Activated T-helper 17 cell treated with anti-CD3 and anti-CD28 coated beads, Interleukin-2, amount 50 U/mL, for 72 hours (primary cell): ENCODE measurements around the gene BSDC1. TPM values are rescaled to one million over a fixed set of nuclear protein-coding genes. Genes with fewer than 3 reads are reported as not detected.

Source experiments
- ATAC-seq: fragments of 150-1000 bp; cut with Tn5 transposase; replicated peaks from 2 replicates; pipeline ENCODE4 v1.10.0; 2021; ENCODE audit warnings: mild to moderate bottlenecking, moderate library complexity
- H3K27ac Mint-ChIP-seq: one replicate; pipeline ENCODE4 v1.8.0; 2022; ENCODE audit warnings: mixed read lengths
- H3K27me3 Mint-ChIP-seq: one replicate; pipeline ENCODE4 v1.8.0; 2022; ENCODE audit warnings: mixed read lengths
- H3K36me3 Mint-ChIP-seq: one replicate; pipeline ENCODE4 v1.8.0; 2022; ENCODE audit warnings: low read depth, mild to moderate bottlenecking, mixed read lengths
- H3K4me1 Mint-ChIP-seq: one replicate; pipeline ENCODE4 v1.8.0; 2022; ENCODE audit warnings: mixed read lengths
- H3K4me3 Mint-ChIP-seq: one replicate; pipeline ENCODE4 v1.8.0; 2022; ENCODE audit warnings: mild to moderate bottlenecking, mixed read lengths
- H3K9me3 Mint-ChIP-seq: one replicate; pipeline ENCODE4 v1.8.0; 2022; ENCODE audit warnings: mixed read lengths
- total RNA-seq, 2 donors: library from RNA; stranded (reverse); gene quantifications; one replicate each; pipeline ENCODE4 v1.2.3, GENCODE V29; 2022

BSDC1 gene
- total RNA-seq, 2 donors from 2014 or later = 46.1 to 71.6 TPM

GRCh38 chr1:32332290-32333079, 61.8 kb downstream of the BSDC1 start:
- H3K27ac Mint-ChIP-seq = peak overlapping the region; percentile 61

GRCh38 chr1:32331549-32331948, 62.7 kb downstream of the BSDC1 start:
- Mint-ChIP-seq H3K27me3 (no peaks in the 10 kb centered on the region), H3K9me3 (no peaks in the 10 kb centered on the region), H3K4me3 (no peak overlapping the region), H3K36me3 (peaks cover 69% of the 10 kb centered on the region), H3K27ac (peak overlapping the region; percentile 61), H3K4me1 (peaks cover 7% of the 10 kb centered on the region)
- no peak for ATAC-seq

More at GRCh38 chr1:32332290-32333079, 61.8 kb downstream of the BSDC1 start:
- peaks cover 13% of the 10 kb centered on the region for H3K4me1 Mint-ChIP-seq
- H3K9me3 Mint-ChIP-seq = no peaks in the 10 kb centered on the region
- no peak overlapping the region for H3K4me3 Mint-ChIP-seq
- ATAC-seq = no peak
- H3K27me3 Mint-ChIP-seq = no peaks in the 10 kb centered on the region
- H3K36me3 Mint-ChIP-seq = peaks cover 61% of the 10 kb centered on the region

GRCh38 chr1:32330558-32331151, 63.6 kb downstream of the BSDC1 start:
- Mint-ChIP-seq H3K9me3 (no peaks in the 10 kb centered on the region), H3K36me3 (peaks cover 78% of the 10 kb centered on the region), H3K27ac (peak overlapping the region; percentile 5), H3K27me3 (no peaks in the 10 kb centered on the region), H3K4me3 (no peak overlapping the region), H3K4me1 (peaks cover 7% of the 10 kb centered on the region)
- ATAC-seq = no peak

GRCh38 chr1:32329931-32330466, 64.2 kb downstream of the BSDC1 start:
- Mint-ChIP-seq H3K4me3 (no peak overlapping the region), H3K36me3 (peaks cover 84% of the 10 kb centered on the region), H3K9me3 (no peaks in the 10 kb centered on the region), H3K27me3 (no peaks in the 10 kb centered on the region), H3K4me1 (peaks cover 7% of the 10 kb centered on the region), H3K27ac (peak overlapping the region; percentile 5)
- ATAC-seq = peak; percentile 66

GRCh38 chr1:32327204-32327603, 67.0 kb downstream of the BSDC1 start:
- peaks cover under 1% of the 10 kb centered on the region for H3K4me1 Mint-ChIP-seq
- H3K9me3 Mint-ChIP-seq = no peaks in the 10 kb centered on the region
- H3K36me3 Mint-ChIP-seq = peaks cover 90% of the 10 kb centered on the region
- H3K27me3 Mint-ChIP-seq = no peaks in the 10 kb centered on the region
- H3K27ac Mint-ChIP-seq = no peak overlapping the region
- no peak for ATAC-seq
- no peak overlapping the region for H3K4me3 Mint-ChIP-seq

- no peaks in the 10 kb centered on the region for H3K27me3 Mint-ChIP-seq
- ATAC-seq = peak; percentile 58
- H3K27ac Mint-ChIP-seq = peak overlapping the region; percentile 63
- peaks cover 15% of the 10 kb centered on the region for H3K4me1 Mint-ChIP-seq
- no peaks in the 10 kb centered on the region for H3K9me3 Mint-ChIP-seq
- H3K36me3 Mint-ChIP-seq = peaks cover 77% of the 10 kb centered on the region
- H3K4me3 Mint-ChIP-seq = peak overlapping the region; percentile 51
Observed at GRCh38 chr1:32321712-32322291, 72.4 kb downstream of the BSDC1 start.

GRCh38 chr1:32318127-32318869, 75.9 kb downstream of the BSDC1 start:
- no peaks in the 10 kb centered on the region for H3K27me3 Mint-ChIP-seq
- no peak overlapping the region for H3K27ac Mint-ChIP-seq
- ATAC-seq = no peak
- H3K36me3 Mint-ChIP-seq = peaks cover 72% of the 10 kb centered on the region
- H3K4me1 Mint-ChIP-seq = peaks cover 23% of the 10 kb centered on the region
- H3K4me3 Mint-ChIP-seq = no peak overlapping the region
- H3K9me3 Mint-ChIP-seq = no peaks in the 10 kb centered on the region

- no peaks in the 10 kb centered on the region for H3K9me3 Mint-ChIP-seq
- H3K36me3 Mint-ChIP-seq = peaks cover 64% of the 10 kb centered on the region
- H3K27ac Mint-ChIP-seq = peak overlapping the region; percentile 56
- peaks cover 20% of the 10 kb centered on the region for H3K4me1 Mint-ChIP-seq
- no peak for ATAC-seq
- no peaks in the 10 kb centered on the region for H3K27me3 Mint-ChIP-seq
- no peak overlapping the region for H3K4me3 Mint-ChIP-seq
Observed at GRCh38 chr1:32316903-32317277, 77.4 kb downstream of the BSDC1 start.

Other genes starting within 250 kb of the BSDC1 start
- gene TXLNA, start 214.8 kb downstream of the BSDC1 start, total RNA-seq = 100 to 1,000 TPM in 1 of 2 donors, 10 to 100 TPM in 1; 68.4 to 102 TPM
- gene CCDC28B, start 193.8 kb downstream of the BSDC1 start, total RNA-seq = 10 to 100 TPM in 1 of 2 donors, 1 to 10 TPM in 1; 7.0 to 14.3 TPM
- gene IQCC, start 188.8 kb downstream of the BSDC1 start, total RNA-seq = 1 to 10 TPM; 3.4 to 5.5 TPM
- under 1 TPM; 0.28 to 0.37 TPM for gene DCDC2B, start 185.4 kb downstream of the BSDC1 start, total RNA-seq
- 10 to 100 TPM; 11.4 to 12.9 TPM for gene TMEM234, start 172.1 kb downstream of the BSDC1 start, total RNA-seq
- 100 to 1,000 TPM; 203 to 303 TPM for gene EIF3I, start 172.0 kb downstream of the BSDC1 start, total RNA-seq
- 1 to 10 TPM in 1 of 2 donors, under 1 TPM in 1; 0.99 to 1.1 TPM for gene FAM167B, start 147.2 kb downstream of the BSDC1 start, total RNA-seq
- 100 to 1,000 TPM; 228 to 323 TPM for gene LCK, start 143.2 kb downstream of the BSDC1 start, total RNA-seq
- gene HDAC1, start 102.4 kb downstream of the BSDC1 start, total RNA-seq = 100 to 1,000 TPM; 171 to 199 TPM
- 10 to 100 TPM in 1 of 2 donors, 1 to 10 TPM in 1; 7.2 to 15.9 TPM for gene MARCKSL1, start 58.2 kb downstream of the BSDC1 start, total RNA-seq
- gene FAM229A, start 32.0 kb downstream of the BSDC1 start, total RNA-seq = 10 to 100 TPM in 1 of 2 donors, 1 to 10 TPM in 1; 7.7 to 21.6 TPM
- gene TSSK3, start 31.9 kb downstream of the BSDC1 start, total RNA-seq = 1 to 10 TPM in 1 of 2 donors, under 1 TPM in 1; 0.61 to 1.7 TPM
- not detected for gene ZBTB8B, start 70.6 kb upstream of the BSDC1 start, total RNA-seq
- under 1 TPM; 0.03 to 0.26 TPM for gene ZBTB8A, start 145.0 kb upstream of the BSDC1 start, total RNA-seq